RWPE2 (cell line): Measurements from ENCODE around the gene RAB7B.

Experiments used
- ATAC-seq: fragments of 200-7000 bp; cut with Tn5 transposase; 3 replicates; pipeline ENCODE4 v1.9.1; 2021; ENCODE audit warnings: low read depth
- DNase-seq: peaks from one replicate; pipeline ENCODE4 v3.0.0-alpha.2; 2020; ENCODE audit warnings: low spot score
- H3K27ac ChIP-seq: fragments of 450-650 bp; 2 replicates; pipeline ENCODE4 v1.5.1; 2017; ENCODE audit warnings: mild to moderate bottlenecking; ENCODE audit not compliant: poor library complexity, severe bottlenecking
- H3K27me3 ChIP-seq: fragments of 250-450 bp; sonication (Bioruptor Pico); 2 replicates; pipeline ENCODE4 v1.5.1; 2021; ENCODE audit warnings: mild to moderate bottlenecking, moderate library complexity; ENCODE audit not compliant: insufficient read depth, poor library complexity, severe bottlenecking
- H3K36me3 ChIP-seq: fragments of 250-450 bp; sonication (Bioruptor Pico); 2 replicates; pipeline ENCODE4 v1.5.1; 2020; ENCODE audit warnings: low read depth, mild to moderate bottlenecking, moderate library complexity
- H3K4me1 ChIP-seq: fragments of 250-450 bp; sonication (Bioruptor Pico); 2 replicates; pipeline ENCODE4 v1.5.1; 2021; ENCODE audit warnings: mild to moderate bottlenecking, moderate library complexity; ENCODE audit not compliant: insufficient read depth, poor library complexity, severe bottlenecking
- H3K4me3 ChIP-seq: fragments of 250-450 bp; sonication (Bioruptor Pico); 2 replicates; pipeline ENCODE4 v1.5.1; 2021; ENCODE audit warnings: mild to moderate bottlenecking, moderate library complexity; ENCODE audit not compliant: severe bottlenecking
- H3K9me3 ChIP-seq: fragments of 250-450 bp; sonication (Bioruptor Pico); 2 replicates; pipeline ENCODE4 v1.5.1; 2021; ENCODE audit warnings: mild to moderate bottlenecking, moderate library complexity; ENCODE audit not compliant: severe bottlenecking
- TF ChIP-seq, protein P1 (sequence below): fragments of 450-650 bp; IDR thresholded peaks from one replicate; pipeline ENCODE4 v1.5.1; 2017; ENCODE audit warnings: mild to moderate bottlenecking, moderate library complexity; ENCODE audit not compliant: poor library complexity, severe bottlenecking

The RAB7B gene

DNA sequence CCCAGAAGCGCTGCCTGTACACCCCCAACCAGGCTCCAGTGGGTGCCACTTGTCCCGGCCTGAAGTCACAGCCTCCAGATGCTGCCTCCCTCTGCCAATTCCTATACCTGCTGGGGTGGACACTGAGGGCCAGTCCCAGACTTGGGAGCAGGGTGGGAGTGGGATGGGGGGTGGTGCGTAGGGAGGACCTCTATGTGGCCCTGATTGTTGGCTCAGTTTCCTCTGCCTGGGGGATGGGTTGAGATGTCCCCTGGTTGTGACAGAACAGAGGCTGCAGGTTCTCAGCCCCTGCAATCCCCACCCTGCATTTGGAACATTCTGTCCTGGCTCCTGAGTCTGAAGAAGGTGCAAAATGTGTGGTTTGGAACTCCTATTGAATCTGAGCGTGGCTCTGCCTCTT is 27.2 kb downstream of the RAB7B start:
- Histone ChIP-seq H3K27ac (no peak overlapping the region), H3K27me3 (no peaks in the 10 kb centered on the region), H3K4me1 (peaks cover 9% of the 10 kb centered on the region), H3K9me3 (no peaks in the 10 kb centered on the region), H3K36me3 (no peaks in the 10 kb centered on the region), H3K4me3 (no peak overlapping the region)
- DNase-seq, result no peak
- TF ChIP-seq, protein P1, sequence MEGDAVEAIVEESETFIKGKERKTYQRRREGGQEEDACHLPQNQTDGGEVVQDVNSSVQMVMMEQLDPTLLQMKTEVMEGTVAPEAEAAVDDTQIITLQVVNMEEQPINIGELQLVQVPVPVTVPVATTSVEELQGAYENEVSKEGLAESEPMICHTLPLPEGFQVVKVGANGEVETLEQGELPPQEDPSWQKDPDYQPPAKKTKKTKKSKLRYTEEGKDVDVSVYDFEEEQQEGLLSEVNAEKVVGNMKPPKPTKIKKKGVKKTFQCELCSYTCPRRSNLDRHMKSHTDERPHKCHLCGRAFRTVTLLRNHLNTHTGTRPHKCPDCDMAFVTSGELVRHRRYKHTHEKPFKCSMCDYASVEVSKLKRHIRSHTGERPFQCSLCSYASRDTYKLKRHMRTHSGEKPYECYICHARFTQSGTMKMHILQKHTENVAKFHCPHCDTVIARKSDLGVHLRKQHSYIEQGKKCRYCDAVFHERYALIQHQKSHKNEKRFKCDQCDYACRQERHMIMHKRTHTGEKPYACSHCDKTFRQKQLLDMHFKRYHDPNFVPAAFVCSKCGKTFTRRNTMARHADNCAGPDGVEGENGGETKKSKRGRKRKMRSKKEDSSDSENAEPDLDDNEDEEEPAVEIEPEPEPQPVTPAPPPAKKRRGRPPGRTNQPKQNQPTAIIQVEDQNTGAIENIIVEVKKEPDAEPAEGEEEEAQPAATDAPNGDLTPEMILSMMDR, result no peak
- ATAC-seq, result no peak

DNA sequence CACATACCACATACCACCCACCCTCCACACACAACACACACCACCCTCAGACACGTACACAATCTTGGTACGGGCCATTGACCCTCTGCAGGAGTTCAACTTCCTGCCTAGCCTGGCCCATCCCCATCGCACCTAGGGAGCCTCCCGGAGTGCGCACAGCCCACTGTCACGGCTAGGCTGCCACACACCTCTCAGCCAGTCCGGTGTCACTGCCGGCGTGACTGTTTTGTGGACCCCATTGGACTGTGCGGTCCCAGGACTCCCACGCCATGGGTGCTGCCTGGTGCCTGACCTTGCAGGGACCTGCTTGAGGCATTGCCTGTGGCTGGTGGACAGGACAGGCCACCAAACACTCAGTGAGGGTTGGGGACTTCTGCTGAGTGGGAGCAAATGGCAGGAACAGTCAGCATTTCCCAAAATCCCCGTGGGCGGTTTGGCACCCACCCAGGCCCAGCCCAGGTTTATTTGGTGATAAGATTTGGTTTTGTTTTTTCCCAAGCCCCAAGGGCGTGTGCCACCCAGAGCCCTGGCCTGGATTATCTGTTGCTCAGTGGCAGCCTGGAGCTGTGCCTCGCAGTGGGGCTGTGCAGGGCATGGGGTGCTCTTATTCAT is 27.7 kb downstream of the RAB7B start:
- Histone ChIP-seq H3K27ac (no peak overlapping the region), H3K4me3 (no peak overlapping the region)
- TF ChIP-seq, protein P1, result no peak

DNA sequence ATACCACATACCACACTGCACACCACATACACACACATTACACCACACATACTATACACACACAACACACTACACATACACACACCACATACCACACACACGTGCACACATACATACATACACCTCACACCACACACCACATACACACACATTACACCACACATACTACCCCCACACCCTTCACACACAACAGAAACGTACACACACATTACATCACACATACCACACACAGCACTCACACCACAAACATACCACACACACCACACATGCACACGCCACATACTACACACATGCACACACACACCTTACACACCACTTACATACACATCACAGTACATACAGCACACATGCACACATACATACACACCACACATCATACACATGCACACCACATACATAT is 28.5 kb downstream of the RAB7B start:
- no peaks in the 10 kb centered on the region for H3K9me3 ChIP-seq
- no peak overlapping the region for H3K4me3 ChIP-seq
- no peaks in the 10 kb centered on the region for H3K27me3 ChIP-seq
- ATAC-seq (no peak), DNase-seq (no peak)
- TF ChIP-seq, protein P1, result no peak
- H3K36me3 ChIP-seq, result no peaks in the 10 kb centered on the region
- peaks cover 9% of the 10 kb centered on the region for H3K4me1 ChIP-seq
- H3K27ac ChIP-seq, result no peak overlapping the region

More for the DNA sequence above, 27.7 kb downstream of the RAB7B start:
- Histone ChIP-seq H3K27me3 (no peaks in the 10 kb centered on the region), H3K36me3 (no peaks in the 10 kb centered on the region), H3K4me1 (peaks cover 9% of the 10 kb centered on the region), H3K9me3 (no peaks in the 10 kb centered on the region)
- ATAC-seq (no peak), DNase-seq (no peak)

DNA sequence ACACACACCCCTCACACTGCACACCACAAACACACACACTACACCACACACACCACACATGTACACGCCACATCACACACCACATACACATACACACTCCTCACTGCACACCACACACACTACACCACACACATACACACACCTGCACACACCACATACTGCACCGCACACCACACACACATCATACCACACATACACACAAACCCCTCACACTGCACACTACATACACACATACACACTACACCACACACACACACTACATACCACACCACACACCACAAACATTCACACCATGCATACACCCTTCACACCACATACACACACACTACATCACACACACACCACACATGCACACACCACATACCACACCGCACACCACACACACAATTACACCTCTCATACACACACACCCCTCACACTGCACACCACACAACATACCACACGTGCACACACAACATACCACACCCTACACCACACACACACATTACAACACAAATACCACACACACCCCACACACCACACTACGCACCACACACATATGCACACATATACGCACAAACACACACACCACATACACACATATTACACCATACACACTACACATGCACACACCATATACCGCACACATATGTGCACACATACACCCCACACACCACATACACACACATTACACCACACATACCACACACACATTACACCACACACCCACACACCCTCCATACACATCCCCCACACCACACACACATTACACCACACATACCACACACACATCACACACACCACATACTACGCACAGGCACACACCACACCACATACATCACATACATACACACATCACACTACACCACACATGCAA is 29.6 kb downstream of the RAB7B start:
- Histone ChIP-seq H3K27me3 (no peaks in the 10 kb centered on the region), H3K36me3 (no peaks in the 10 kb centered on the region), H3K4me3 (no peak overlapping the region), H3K9me3 (no peaks in the 10 kb centered on the region), H3K27ac (no peak overlapping the region), H3K4me1 (peaks cover 9% of the 10 kb centered on the region)
- TF ChIP-seq, protein P1, result no peak
- DNase-seq, result no peak
- ATAC-seq, result no peak
